Coronary artery (tissue), 2 donors: ENCODE results near the gene RTBDN.
"Not testable (repeated sequence)": the region's sequence is repeated elsewhere in the genome, so short reads cannot be mapped to it uniquely, and the experiment has no call there.

Experiments
- DNase-seq: peaks from one replicate; pipeline ENCODE4 v3.0.0-alpha.2; 2017; ENCODE audit warnings: low spot score
- H3K27ac ChIP-seq, 2 donors: fragments of 200-600 bp; sonication (generic); one replicate each; pipeline ENCODE4 v1.5.1; 2016 to 2019
- H3K4me3 ChIP-seq: fragments of 200-600 bp; sonication (generic); 2 replicates; pipeline ENCODE4 v1.5.1; 2016; ENCODE audit warnings: mild to moderate bottlenecking, moderate library complexity
- CTCF ChIP-seq: fragments of 200-600 bp; sonication (generic); IDR thresholded peaks from one replicate; pipeline ENCODE4 v1.5.1; 2019; ENCODE audit warnings: antibody characterized with exemption

The RTBDN gene

GRCh38 chr19:12847159-12848139 is 13.1 kb upstream of the RTBDN start:
- Histone ChIP-seq H3K27ac (no peak overlapping the region), H3K4me3 (peak overlapping the region; percentile 51)
- peak; percentile 99 for TF ChIP-seq CTCF
- no peak for DNase-seq

- DNase-seq, H3K27ac ChIP-seq, H3K4me3 ChIP-seq: not testable (repeated sequence)
Observed at GRCh38 chr19:12846613-12847012, 12.2 kb upstream of the RTBDN start.

GRCh38 chr19:12843999-12844732 is 9.8 kb upstream of the RTBDN start:
- Histone ChIP-seq H3K27ac (no peak overlapping the region), H3K4me3 (no peak overlapping the region)
- DNase-seq, result no peak
- TF ChIP-seq CTCF, result no peak

GRCh38 chr19:12843328-12843727 is 8.9 kb upstream of the RTBDN start:
- H3K4me3 ChIP-seq, result no peak overlapping the region
- no peak for TF ChIP-seq CTCF
- no peak overlapping the region for H3K27ac ChIP-seq
- DNase-seq, result no peak

- Histone ChIP-seq H3K4me3 (no peak overlapping the region), H3K27ac (no peak overlapping the region)
- DNase-seq, result no peak
- no peak for TF ChIP-seq CTCF
Observed at GRCh38 chr19:12842511-12842910, 8.1 kb upstream of the RTBDN start.

DNA sequence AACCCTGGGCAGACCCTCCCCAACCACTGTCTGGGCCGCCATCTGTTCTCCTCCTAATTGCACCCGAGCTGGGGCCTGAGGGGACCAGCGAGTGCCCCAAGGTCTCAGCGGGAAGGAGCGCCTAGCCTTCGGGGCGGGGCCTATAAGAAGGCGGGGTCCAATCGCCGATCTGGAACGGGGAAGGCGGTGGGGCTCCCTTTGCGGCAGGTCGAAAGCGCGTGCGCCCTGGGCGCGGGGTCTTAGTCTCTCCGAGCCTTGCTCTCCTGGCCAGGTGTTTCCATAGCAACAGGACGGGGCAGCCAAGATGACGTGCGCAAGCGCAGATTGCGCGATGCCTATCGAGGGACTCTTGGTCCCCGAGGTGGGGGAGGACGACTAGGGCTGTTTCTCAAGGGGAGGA is 6.7 kb upstream of the RTBDN start:
- no peak for DNase-seq
- H3K27ac ChIP-seq, result no peak overlapping the region
- TF ChIP-seq CTCF, result no peak
- peak overlapping the region; percentile 1 for H3K4me3 ChIP-seq
